Measurements from ENCODE around the gene TMIE.

Gene TMIE

GRCh38 chr3:46669191-46669999 is 31.8 kb upstream of the TMIE start:
- DNase-seq = peak; percentile 15

GRCh38 chr3:46670000-46670890 is 30.9 kb upstream of the TMIE start:
- DNase-seq = peak; percentile 16

- peak; percentile 23 for DNase-seq
Measured at GRCh38 chr3:46670891-46671427, 30.2 kb upstream of the TMIE start.

GRCh38 chr3:46671541-46672348 is 29.4 kb upstream of the TMIE start:
- peak; percentile 23 for DNase-seq

GRCh38 chr3:46672349-46672695 is 28.9 kb upstream of the TMIE start:
- DNase-seq = peak; percentile 8

- peak; percentile 19 for DNase-seq
Measured at GRCh38 chr3:46673151-46674030, 27.8 kb upstream of the TMIE start.

- DNase-seq = peak; percentile 22
Measured at GRCh38 chr3:46674031-46674845, 27.0 kb upstream of the TMIE start.

- peak; percentile 17 for DNase-seq
Measured at GRCh38 chr3:46675426-46675825, 25.8 kb upstream of the TMIE start.

GRCh38 chr3:46675843-46676567 is 25.2 kb upstream of the TMIE start:
- peak; percentile 23 for DNase-seq

GRCh38 chr3:46676601-46677410 is 24.4 kb upstream of the TMIE start:
- DNase-seq = peak; percentile 22

GRCh38 chr3:46677411-46677726 is 23.8 kb upstream of the TMIE start:
- no peak for DNase-seq

GRCh38 chr3:46678280-46678679 is 22.9 kb upstream of the TMIE start:
- DNase-seq = no peak

- DNase-seq = no peak
Measured at GRCh38 chr3:46679681-46680080, 21.5 kb upstream of the TMIE start.

GRCh38 chr3:46680298-46680826 is 20.8 kb upstream of the TMIE start:
- no peak for DNase-seq

GRCh38 chr3:46681387-46681786 is 19.8 kb upstream of the TMIE start:
- no peak for DNase-seq

- no peak for DNase-seq
Measured at GRCh38 chr3:46681856-46682540, 19.2 kb upstream of the TMIE start.

- DNase-seq = no peak
Measured at GRCh38 chr3:46682974-46683373, 18.2 kb upstream of the TMIE start.

- no peak for DNase-seq
Measured at GRCh38 chr3:46684891-46685290, 16.3 kb upstream of the TMIE start.

GRCh38 chr3:46685446-46685845 is 15.7 kb upstream of the TMIE start:
- DNase-seq = no peak

Data from left hindlimb (tissue), 1 donor.